ENCODE measurements around the gene LSG1. TPM values are rescaled to one million over a fixed set of nuclear protein-coding genes. Genes with fewer than 3 reads are reported as not detected.

LSG1 gene
- total and polyA plus RNA-seq, 9 of the 15 experiments (the other 6 are each of a cell fraction or from before 2014, with no cell fraction given) = 14.9 to 73.7 (median 46.7) TPM

- TF ChIP-seq ZNF347 (CRISPR knock-in tag; IDR thresholded peaks at IDR 0.05; ENCODE audit: low read depth) = no peak
- no peak for TF ChIP-seq TCF7 (IDR thresholded peaks at IDR 0.05; ENCODE audit: borderline replicate concordance)
- TF ChIP-seq ETV1 (tag; conservative IDR thresholded peaks at IDR 0.05; ENCODE audit: low read depth) = 0 out of 2 replicates have a peak, but pooled peaks have one; percentile 13
- no peak for TF ChIP-seq JUN (IDR thresholded peaks at IDR 0.05; ENCODE audit: borderline replicate concordance, low read depth, low read length)
- TF ChIP-seq JUN (CRISPR knock-in tag; IDR thresholded peaks at IDR 0.05; ENCODE audit: borderline replicate concordance) = no peak
- TF ChIP-seq NFYB (IDR thresholded peaks at IDR 0.05; ENCODE audit: extremely low read depth, insufficient read length) = peak; percentile 3
- peak in 2 of 3 experiments; percentile 45 to 47; a peak in 2 of 6 replicates for TF ChIP-seq ZBTB11 (CRISPR knock-in tag; IDR thresholded peaks at IDR 0.05)
- TF ChIP-seq ELK3 (CRISPR knock-in tag; IDR thresholded peaks at IDR 0.05) = no peak
- TF ChIP-seq MAFG (tag; conservative IDR thresholded peaks at IDR 0.05) = no peak
- TF ChIP-seq MBD1 (CRISPR knock-in tag; IDR thresholded peaks at IDR 0.05) = no peak
- TF ChIP-seq ZNF23 (CRISPR knock-in tag; IDR thresholded peaks at IDR 0.05) = no peak
- no peak for TF ChIP-seq BMI1 (IDR thresholded peaks at IDR 0.05; ENCODE audit: low read length)
- TF ChIP-seq EWSR1 (IDR thresholded peaks at IDR 0.05; ENCODE audit: borderline replicate concordance, low read depth, partially characterized antibody) = no peak
- peak in 1 of 2 experiments; percentile 45; a peak in 3 of 4 replicates for TF ChIP-seq NRF1 (conservative IDR thresholded peaks at IDR 0.05 in 1 of 2, IDR thresholded peaks at IDR 0.05 in 1 of 2)
- TF ChIP-seq NFATC3 (IDR thresholded peaks at IDR 0.05) = no peak
- TF ChIP-seq NCOA6 (IDR thresholded peaks at IDR 0.05) = peak; percentile 54; the same call in 1 of the 2 replicates
- no peak for TF ChIP-seq ZNF384 (IDR thresholded peaks at IDR 0.05; ENCODE audit: low read depth, low read length)
- no peak for TF ChIP-seq CHD2 (IDR thresholded peaks at IDR 0.05; ENCODE audit: low read depth, low read length)
- TF ChIP-seq ZNF174 (CRISPR knock-in tag; IDR thresholded peaks at IDR 0.05) = no peak
- TF ChIP-seq MCM5 (IDR thresholded peaks at IDR 0.05; ENCODE audit: low read depth) = no peak
- TF ChIP-seq RCOR1 (IDR thresholded peaks at IDR 0.05; ENCODE audit: borderline replicate concordance in 1 of 2, low read depth in 2 of 2, low read length in 2 of 2) = 0 out of 4 replicates have a peak, but pooled peaks of 1 of the 2 experiments have one; percentile 54
- TF ChIP-seq ASH1L (IDR thresholded peaks at IDR 0.05; ENCODE audit: borderline replicate concordance, low read depth, partially characterized antibody) = no peak
Observed at GRCh38 chr3:194685718-194686413, 13.9 kb upstream of the LSG1 start, which contains the start of gene FAM43A (continued).

All from K562 (cell line).